ENCODE results near the gene SLC30A3. TPM values are rescaled to one million over a fixed set of nuclear protein-coding genes. Genes with fewer than 3 reads are reported as not detected.

Gene SLC30A3
- total and polyA plus RNA-seq, 2 experiments from 2014 or later, result 84.7 to 111 TPM

DNA sequence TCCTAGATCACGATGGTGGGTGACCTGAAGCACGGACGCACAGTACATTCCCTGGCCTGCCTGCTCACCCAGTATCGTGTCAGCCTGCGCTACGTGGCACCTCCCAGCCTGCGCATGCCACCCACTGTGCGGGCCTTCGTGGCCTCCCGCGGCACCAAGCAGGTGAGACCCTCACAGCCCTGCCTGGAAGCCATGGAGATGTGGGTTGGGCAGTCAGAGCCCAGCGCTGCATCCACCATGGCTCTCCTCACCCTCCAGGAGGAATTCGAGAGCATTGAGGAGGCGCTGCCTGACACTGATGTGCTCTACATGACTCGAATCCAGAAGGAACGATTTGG is 20.3 kb downstream of the SLC30A3 start:
- no peaks in the 10 kb centered on the region for H3K27me3 ChIP-seq
- H3K4me1 ChIP-seq (ENCODE audit: low read depth), result peaks cover 16% of the 10 kb centered on the region
- H3K9me3 ChIP-seq (ENCODE audit: low read depth), result no peaks in the 10 kb centered on the region
- TF ChIP-seq CTCF (IDR thresholded peaks at IDR 0.05; ENCODE audit: low read depth, low read length), result no peak
- H3K27ac ChIP-seq, result peak overlapping the region; percentile 83
- DNase-seq (ENCODE audit: low read depth in 1 of 2, low spot score in 1 of 2), result no peak
- H3K36me3 ChIP-seq, result peaks cover 26% of the 10 kb centered on the region
- H3K4me3 ChIP-seq, result no peak overlapping the region

DNA sequence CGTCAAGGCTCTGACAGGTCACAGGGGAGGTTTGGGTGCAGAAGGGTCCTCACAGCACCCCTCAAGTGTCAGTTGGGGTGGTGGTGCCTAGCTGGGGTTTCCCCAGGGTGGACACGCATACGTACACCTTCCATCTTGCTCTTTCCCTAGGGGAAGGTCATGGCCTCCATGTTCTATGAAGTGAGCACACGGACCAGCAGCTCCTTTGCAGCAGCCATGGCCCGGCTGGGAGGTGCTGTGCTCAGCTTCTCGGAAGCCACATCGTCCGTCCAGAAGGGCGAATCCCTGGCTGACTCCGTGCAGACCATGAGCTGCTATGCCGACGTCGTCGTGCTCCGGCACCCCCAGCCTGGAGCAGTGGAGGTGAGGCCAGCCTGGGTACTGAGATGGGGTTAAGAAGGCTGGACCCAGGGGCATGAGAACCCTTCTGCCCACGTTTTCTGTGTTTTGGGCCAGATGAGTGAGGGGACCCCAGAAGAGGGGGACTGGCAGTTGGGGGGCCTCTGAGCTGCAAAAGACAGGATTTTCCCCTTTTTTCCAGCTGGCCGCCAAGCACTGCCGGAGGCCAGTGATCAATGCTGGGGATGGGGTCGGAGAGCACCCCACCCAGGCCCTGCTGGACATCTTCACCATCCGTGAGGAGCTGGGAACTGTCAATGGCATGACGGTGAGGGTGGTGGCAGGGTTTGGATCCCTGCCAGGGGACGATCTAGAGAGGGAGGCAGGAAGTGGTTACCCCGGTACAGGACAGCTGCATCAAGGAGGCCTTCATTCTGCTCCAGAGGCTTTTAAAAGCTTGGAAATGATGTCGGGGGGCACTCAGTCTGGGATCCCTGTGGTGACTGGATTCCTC is 20.9 kb downstream of the SLC30A3 start:
- Histone ChIP-seq H3K27me3 (no peaks in the 10 kb centered on the region), H3K4me1 (ENCODE audit: low read depth) (peaks cover 16% of the 10 kb centered on the region), H3K4me3 (no peak overlapping the region), H3K36me3 (peaks cover 26% of the 10 kb centered on the region), H3K27ac (peak overlapping the region; percentile 83), H3K9me3 (ENCODE audit: low read depth) (no peaks in the 10 kb centered on the region)
- TF ChIP-seq CTCF (IDR thresholded peaks at IDR 0.05; ENCODE audit: low read depth, low read length), result no peak
- no peak for DNase-seq (ENCODE audit: low read depth in 1 of 2, low spot score in 1 of 2)

DNA sequence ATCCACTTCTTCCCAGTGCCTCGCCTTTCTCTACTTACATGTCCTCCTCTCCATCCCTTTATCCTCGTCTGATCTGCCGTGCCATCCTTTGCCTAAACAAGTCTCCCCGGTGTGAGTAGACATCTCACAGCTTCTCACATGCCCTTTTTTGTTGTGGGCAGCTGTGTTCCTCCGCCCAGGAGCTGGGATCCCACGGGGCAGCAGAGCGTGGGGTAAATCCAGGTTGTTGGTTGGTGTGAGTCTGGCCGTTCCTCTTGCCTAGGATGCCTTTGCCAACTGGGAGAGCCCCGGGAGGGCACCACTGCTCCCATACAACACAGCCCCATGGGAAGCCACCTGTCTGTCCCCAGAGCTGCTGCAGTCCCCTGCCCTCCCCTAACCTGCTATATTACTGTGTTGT is 22.4 kb downstream of the SLC30A3 start:
- H3K27me3 ChIP-seq, result no peaks in the 10 kb centered on the region
- no peak for DNase-seq (ENCODE audit: low read depth in 1 of 2, low spot score in 1 of 2)

GRCh38 chr2:27238976-27239375 is 23.9 kb downstream of the SLC30A3 start:
- Histone ChIP-seq H3K27me3 (no peaks in the 10 kb centered on the region), H3K9me3 (ENCODE audit: low read depth) (no peaks in the 10 kb centered on the region), H3K27ac (no peak overlapping the region), H3K36me3 (peaks cover 47% of the 10 kb centered on the region), H3K4me1 (ENCODE audit: low read depth) (peaks cover 12% of the 10 kb centered on the region), H3K4me3 (no peak overlapping the region)
- no peak for DNase-seq (ENCODE audit: low read depth in 1 of 2, low spot score in 1 of 2)
- no peak for TF ChIP-seq CTCF (IDR thresholded peaks at IDR 0.05; ENCODE audit: low read depth, low read length)

More for the DNA sequence above, 22.4 kb downstream of the SLC30A3 start:
- Histone ChIP-seq H3K9me3 (ENCODE audit: low read depth) (no peaks in the 10 kb centered on the region), H3K36me3 (peaks cover 33% of the 10 kb centered on the region), H3K4me3 (no peak overlapping the region), H3K4me1 (ENCODE audit: low read depth) (peaks cover 16% of the 10 kb centered on the region), H3K27ac (no peak overlapping the region)
- TF ChIP-seq CTCF (IDR thresholded peaks at IDR 0.05; ENCODE audit: low read depth, low read length), result no peak

DNA sequence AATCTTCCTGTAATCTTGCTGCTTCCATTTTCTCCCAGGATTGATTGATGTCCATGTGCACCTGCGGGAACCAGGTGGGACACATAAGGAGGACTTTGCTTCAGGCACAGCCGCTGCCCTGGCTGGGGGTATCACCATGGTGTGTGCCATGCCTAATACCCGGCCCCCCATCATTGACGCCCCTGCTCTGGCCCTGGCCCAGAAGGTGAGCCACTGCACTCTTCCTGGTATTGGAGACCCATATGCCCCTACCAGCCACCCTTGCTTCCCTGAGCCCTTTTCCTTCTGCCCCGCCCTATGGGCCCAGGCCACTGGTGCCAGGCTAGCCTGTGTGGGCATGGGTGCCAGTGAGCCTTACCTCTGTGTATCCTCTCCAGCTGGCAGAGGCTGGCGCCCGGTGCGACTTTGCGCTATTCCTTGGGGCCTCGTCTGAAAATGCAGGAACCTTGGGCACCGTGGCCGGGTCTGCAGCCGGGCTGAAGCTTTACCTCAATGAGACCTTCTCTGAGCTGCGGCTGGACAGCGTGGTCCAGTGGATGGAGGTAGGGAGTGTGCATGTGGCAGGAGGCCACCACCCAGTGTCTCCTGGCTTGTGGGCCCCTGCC is 25.4 kb downstream of the SLC30A3 start:
- Histone ChIP-seq H3K4me3 (no peak overlapping the region), H3K4me1 (ENCODE audit: low read depth) (no peaks in the 10 kb centered on the region), H3K27me3 (no peaks in the 10 kb centered on the region), H3K36me3 (peaks cover 57% of the 10 kb centered on the region), H3K9me3 (ENCODE audit: low read depth) (no peaks in the 10 kb centered on the region), H3K27ac (no peak overlapping the region)
- TF ChIP-seq CTCF (IDR thresholded peaks at IDR 0.05; ENCODE audit: low read depth, low read length), result no peak
- no peak for DNase-seq (ENCODE audit: low read depth in 1 of 2, low spot score in 1 of 2)

All from cardiac muscle cell (in vitro differentiated cells and primary cell).